ENCODE results near the gene TMEM108.
A peak's percentile ranks its signal among the peaks of the same experiment; 100 is the strongest.

The TMEM108 gene

DNA sequence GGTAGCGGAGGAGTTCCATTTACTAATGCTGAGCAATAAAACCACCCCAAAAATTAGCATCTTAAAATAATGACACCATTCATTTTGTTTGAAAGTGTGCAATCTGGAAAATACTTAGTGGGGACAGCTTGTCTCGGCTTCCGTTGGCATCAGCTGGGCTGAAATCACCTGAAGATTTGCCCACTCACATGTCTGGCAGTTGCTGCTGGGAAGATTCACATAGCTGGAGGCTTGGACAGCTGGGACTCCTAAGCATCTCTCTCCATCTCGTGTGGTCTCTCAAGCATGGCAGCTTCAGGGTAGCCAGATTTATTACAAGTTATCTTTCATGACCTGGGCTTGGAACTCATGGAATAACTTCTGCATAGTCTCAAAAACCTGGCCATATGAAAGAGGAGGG is 323.2 kb downstream of the TMEM108 start:
- DNase-seq (ENCODE audit: low spot score) = no peak

DNA sequence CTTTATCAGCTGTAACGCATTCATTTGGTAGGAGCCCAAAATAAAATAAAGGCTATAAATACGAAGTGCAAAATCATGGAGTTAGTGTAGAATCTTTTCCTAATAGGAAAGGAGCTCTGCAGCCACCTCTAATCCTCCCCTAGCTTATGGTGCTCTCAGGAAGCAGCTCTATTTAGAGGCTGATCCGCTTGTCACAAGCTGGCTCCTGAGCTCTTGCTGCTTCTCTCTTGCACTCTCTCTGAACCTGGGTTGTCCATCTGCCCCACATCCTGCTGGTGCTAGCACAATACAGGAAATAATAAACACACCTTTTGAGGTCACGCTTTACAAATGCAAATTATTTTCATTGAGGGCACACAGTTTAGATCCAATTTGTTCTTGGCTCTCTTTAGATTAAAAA is 324.3 kb downstream of the TMEM108 start:
- no peak for DNase-seq (ENCODE audit: low spot score)

DNA sequence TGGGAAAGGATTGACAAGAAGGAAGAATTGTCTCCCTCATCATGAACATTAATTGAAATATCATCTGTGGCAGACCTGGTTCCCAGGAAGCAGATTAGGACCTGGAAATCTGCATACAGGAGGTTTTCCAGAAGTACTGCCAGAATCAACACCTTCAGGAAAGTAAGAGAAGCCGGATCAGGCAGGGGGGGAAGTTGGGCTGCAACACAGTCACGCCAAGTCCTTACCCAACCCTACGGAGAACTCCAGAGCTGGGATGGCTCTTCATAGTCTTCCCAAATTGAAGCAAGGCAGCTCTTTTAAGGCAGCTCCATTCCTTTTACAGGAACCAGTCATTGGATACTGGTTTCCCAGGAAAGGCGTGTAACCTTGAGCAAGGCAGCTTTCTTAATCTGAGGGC is 326.5 kb downstream of the TMEM108 start:
- DNase-seq (ENCODE audit: low spot score) = no peak

DNA sequence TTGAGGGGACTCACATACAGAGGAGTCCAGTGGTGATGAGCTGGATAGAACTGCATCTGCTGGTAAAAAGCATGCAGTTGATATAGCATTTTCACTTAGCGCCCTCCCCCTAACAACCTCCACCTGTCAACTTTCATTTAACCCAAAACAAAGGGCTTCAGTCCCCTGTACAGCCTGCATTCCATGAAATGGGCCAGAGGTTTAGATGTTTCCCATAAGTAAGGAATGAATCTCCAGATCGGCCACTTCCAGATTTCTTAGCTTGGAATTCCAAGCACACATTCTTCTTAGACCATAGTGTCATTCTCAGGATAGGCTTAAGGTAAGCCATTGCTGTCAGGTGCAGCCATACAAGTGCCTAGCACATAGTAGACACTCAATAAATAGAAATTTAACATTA is 328.7 kb downstream of the TMEM108 start:
- no peak for DNase-seq (ENCODE audit: low spot score)

DNA sequence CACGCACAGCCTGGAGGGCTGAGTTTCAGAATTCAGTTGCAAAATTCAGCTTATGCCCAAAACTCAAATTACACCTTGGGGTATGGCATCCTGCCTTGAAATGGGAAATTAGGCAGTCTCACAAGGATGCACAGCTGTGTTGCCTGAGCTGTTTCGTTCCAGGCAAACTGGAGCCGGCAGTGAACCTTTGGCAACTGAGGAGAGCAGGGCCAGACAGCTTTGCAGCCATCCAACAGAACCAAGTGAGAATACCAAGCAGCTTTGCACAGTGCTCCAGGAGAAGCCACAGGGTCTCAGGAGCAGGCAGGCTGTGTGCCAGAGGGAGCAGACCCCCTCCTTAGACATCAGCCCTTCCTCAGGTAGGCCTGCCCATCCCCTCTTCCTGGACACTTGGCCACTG is 329.2 kb downstream of the TMEM108 start:
- no peak for DNase-seq (ENCODE audit: low spot score)

DNA sequence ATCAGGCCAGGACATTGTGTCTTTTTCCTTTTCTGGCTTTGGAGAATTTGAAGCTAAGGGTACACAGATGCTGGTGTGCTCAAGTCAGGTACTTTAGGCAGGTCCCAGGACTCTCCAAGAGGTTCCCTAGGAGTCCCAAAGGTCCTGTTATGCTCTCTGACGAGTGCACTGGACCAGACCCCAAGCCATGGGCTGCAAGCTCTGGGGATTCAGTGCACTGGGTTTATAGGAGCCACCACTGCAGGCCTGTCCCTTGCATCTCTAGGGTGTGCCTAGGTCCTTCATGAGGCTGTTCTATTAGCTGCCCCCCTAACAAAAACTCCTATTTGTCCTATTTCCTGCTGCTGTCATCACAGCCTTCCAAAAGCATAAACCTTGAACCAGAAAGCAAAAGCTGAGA is 329.8 kb downstream of the TMEM108 start:
- DNase-seq (ENCODE audit: low spot score) = no peak

DNA sequence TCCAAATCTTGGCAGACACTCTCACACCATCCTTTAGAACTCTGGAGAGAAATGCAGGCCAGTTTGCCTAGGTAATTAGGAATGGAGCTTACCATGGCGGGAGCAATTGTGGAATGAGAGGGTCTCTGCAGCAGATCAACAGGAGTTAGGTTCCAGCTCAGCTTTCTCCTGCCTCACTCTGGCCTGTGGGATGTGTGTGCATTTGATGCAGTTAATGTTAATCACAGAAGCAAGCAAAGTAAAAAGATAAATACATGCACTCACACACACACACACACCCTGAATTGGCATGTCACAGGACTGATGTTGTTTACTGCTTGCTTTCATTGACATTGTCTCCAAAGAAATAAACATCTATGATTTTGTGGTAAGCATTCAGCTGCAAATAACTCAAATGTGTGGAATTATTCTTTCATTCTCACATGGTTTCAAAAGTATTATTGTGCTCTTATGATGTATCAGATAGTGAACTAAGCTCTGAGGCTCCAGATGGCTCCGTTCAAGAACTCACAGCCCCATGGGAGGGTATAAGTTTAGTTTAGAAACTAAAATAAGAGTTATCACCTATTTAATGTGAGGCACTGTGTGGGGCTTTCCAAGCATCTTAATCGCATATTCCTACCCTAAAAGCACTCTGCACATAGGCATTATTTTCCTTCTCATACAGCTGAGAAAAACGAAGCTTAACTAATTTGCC is 330.3 kb downstream of the TMEM108 start:
- DNase-seq (ENCODE audit: low spot score) = no peak

DNA sequence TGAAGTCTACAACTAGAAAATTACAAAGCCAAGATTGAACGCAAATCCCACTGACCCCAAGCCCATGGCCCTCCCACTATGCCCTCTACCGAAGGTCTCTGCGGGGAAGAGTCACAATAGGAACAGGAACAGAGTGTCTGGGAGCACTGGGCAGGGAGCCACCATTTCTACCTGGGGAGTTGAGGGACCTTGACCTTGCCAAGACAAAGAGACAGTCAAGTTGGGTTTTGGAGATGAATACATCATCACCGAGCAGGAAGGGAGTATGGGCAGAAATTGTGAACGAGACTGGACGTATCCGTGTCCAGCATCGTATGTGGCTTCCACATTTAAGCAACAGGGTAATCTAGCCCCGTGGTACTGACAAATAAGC is 330.9 kb downstream of the TMEM108 start:
- DNase-seq (ENCODE audit: low spot score) = no peak

DNA sequence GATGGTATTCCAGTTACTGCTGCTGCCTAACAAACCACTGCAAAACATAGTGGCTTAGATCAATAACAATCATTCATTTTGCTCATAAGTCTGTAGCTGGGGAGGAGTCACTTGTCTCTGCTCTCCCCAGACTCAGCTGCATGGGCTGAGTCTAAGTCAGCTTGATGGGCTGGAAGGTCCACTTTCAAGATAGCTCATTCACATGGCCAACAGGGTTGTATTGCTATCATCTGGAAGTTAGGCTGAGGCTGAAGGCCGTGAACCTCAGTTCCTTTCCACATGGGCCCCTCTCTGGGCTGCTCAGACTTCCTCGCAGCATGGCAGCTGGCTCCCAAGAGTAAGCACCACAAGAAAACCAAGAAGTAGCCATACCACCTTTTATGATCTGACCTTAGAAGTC is 333.0 kb downstream of the TMEM108 start:
- DNase-seq (ENCODE audit: low spot score) = no peak

DNA sequence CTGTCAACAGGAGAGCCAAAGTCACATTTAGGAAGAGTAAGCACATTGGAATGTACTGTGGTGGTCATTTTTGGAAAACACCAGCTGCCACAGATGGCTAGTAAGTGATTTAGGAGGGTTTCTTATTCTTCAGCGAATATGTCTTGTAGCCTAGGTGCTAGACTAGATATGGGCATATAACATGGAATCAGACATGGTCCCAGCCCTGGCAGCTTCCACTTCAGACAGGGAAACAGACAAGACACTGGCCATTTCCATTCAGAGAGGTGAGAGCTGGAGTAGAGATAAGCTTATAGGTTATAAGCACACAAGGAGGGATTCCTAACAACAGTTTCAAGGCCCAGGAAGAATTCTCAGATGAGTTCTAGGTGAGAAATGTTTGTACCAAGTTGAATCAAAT is 333.5 kb downstream of the TMEM108 start:
- DNase-seq (ENCODE audit: low spot score) = no peak

DNA sequence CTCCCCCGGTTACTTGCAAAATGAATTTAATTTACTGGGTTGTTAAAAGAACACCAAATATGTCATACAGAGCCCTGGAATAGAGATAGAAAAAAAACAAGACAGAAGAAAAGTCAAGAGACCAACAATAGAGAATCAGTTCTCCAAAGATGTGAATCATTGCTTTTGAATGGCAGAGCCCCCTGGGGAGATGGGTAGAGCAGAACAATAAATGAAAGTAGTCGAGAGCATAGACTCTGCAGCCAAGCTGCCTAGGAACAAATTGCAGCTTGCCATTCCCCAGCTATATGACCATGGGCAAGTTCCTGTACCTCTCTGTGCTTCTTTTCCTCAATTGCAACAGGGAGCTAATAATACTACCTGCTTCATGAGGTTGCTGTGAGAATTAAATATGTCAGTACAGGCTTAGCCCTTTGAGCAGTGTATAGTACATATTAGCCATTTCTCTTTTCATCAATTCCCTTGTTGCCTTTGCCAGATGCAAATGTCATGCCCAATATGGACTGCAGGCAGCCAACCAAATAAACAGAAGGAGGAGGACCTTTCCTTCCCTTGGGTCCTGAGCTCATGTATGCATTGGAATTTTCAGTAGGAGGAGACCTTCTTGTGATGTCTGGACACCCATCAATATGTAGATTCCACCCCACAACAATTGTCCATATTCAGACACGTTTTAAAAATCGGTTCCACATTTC is 336.7 kb downstream of the TMEM108 start:
- DNase-seq (ENCODE audit: low spot score) = no peak

DNA sequence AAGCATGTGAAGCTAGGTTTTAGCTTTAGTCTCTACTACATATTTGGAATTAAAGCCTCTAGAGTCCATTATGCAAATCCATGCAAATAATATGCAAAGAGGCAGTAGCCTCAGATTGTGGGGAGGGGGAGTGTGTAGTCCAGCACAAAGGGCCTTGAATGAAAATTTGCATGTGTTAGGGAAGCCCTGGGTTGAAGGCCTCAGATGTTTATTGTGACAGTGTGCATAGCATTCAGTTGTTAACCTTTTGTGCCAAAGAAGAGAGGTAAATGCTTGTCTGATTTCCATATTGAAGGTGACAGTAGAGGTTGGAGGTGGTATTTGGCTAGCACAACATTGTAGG is 337.2 kb downstream of the TMEM108 start:
- no peak for DNase-seq (ENCODE audit: low spot score)

DNA sequence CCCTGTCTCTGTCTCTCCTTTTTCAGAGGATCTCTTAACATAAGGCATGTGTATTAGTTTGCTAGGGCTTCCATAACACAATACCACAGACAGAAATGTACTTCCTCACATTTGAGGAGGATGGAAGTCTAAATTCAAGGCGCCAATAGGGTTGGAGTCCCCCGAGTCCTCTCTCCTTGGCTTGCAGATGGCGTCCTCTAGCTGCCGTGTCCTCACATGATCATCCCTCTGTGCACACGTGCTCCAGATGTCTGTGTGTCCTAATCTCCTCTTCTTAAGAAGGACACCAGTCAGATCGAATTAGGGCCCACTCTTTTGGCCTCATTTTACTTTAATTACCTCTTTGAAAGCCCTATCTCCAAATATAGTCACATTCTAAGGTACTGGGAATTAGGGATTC is 338.6 kb downstream of the TMEM108 start:
- no peak for DNase-seq (ENCODE audit: low spot score)

DNA sequence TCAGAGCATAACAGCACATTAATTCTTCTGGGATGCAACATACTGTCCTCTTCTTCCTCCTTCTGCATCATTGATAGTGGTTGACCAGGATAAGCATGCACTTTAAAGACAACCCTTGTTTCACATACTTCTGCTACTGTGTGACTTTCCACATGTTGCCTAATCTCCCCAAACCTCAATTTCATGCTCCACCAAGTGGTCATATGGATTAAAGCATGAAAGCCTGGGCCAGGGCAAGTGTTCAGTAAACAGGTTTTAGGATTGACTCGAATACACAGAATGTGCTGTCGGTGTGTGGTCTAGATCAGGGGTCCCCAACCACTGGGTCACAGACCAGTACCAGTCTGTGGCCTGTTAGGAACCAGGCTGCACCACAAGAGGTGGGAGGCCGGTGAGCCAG is 339.2 kb downstream of the TMEM108 start:
- no peak for DNase-seq (ENCODE audit: low spot score)

DNA sequence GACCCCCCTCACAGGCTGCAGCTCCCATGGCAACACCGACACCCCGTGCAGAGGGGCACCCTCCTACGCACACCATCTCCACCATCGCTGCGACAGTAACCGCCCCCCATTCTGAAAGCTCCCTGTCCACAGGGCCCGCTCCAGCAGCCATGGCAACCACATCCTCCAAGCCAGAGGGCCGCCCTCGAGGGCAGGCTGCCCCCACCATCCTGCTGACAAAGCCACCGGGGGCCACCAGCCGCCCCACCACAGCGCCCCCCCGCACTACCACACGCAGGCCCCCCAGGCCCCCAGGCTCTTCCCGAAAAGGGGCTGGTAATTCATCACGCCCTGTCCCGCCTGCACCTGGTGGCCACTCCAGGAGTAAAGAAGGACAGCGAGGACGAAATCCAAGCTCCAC is 341.7 kb downstream of the TMEM108 start:
- DNase-seq (ENCODE audit: low spot score) = no peak

DNA sequence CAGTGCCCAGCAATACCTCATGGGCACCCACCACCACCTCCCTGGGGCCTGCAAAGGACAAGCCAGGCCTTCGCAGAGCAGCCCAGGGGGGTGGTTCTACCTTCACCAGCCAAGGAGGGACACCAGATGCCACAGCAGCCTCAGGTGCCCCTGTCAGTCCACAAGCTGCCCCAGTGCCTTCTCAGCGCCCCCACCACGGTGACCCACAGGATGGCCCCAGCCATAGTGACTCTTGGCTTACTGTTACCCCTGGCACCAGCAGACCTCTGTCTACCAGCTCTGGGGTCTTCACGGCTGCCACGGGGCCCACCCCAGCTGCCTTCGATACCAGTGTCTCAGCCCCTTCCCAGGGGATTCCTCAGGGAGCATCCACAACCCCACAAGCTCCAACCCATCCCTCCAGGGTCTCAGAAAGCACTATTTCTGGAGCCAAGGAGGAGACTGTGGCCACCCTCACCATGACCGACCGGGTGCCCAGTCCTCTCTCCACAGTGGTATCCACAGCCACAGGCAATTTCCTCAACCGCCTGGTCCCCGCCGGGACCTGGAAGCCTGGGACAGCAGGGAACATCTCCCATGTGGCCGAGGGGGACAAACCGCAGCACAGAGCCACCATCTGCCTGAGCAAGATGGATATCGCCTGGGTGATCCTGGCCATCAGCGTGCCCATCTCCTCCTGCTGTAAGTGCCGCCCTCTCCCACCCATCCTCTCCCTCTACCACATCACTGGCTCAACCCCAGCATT is 342.5 kb downstream of the TMEM108 start:
- DNase-seq (ENCODE audit: low spot score) = no peak

DNA sequence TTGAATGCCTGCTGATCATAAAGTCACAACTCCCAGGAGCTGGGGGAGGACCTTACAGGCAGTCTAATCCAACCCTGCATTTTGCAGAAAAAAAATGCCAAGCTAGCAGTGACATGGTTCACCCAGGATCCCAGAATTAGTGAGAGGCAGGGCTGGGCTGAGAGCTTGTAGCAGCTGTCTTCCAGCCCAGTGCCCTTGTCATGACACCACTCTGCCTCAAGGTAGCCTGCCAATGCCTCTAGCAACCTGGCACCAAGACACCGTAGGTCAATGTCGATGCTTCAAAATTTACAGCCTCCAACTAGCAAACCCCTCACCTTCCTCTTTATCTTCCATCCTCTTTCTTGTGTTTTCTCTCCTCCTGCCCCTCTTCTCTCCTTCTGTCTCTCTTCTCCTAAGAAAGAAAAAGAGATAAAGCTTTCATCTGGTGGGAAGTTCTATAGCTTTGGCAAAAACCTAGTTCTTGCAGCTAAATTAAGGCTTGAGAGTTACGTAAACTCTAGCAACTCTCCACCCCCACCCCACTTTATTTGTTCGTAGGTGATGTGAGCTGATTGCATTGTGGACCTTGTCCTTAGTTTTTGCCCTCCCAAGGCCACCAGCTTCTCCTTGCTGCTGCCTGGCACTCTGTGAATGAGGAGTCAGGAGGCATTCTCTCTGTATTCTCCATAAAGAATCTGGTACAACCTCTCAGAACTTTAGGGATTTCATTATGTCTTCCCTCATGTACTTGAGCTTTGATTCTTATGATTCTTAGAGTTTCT is 343.3 kb downstream of the TMEM108 start:
- no peak for DNase-seq (ENCODE audit: low spot score)

DNA sequence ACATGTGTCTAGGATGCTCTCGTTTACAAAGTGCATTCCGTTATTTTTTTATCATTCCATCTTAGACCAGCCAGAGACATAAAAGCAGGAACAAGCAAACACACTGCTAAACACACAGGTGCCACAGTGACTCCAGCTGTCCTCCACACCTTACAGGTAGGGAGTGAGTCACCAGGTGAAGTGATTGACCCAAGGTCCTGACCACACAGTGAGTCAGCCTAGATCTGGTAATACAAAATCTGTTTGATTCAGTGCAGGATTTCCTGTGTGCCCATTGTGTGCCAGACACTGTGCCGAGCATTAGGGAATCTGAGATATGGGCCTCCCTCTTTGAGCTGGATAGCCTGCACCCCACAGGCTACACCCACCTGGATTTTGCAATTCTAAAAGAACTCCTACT is 345.0 kb downstream of the TMEM108 start:
- DNase-seq (ENCODE audit: low spot score) = peak; percentile 32

DNA sequence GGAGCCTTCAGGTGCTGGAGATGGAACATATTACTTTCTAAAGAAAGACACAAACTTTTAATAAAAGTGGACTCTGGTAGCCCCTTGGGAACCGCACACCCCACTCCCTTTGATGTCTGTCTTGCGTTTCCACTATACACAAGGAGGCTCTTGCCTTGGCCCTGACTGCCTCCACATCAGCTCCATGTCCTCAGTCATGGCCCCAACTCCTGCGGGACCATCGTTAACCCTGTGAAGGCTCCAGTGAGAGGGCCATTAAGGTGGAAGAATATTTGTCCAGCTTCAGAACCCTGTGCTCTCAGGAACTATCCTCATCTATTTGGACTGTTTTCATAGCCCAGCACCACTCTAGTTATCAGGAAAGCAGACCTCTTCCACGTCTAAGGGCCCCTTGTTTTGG is 345.6 kb downstream of the TMEM108 start:
- DNase-seq (ENCODE audit: low spot score) = no peak

DNA sequence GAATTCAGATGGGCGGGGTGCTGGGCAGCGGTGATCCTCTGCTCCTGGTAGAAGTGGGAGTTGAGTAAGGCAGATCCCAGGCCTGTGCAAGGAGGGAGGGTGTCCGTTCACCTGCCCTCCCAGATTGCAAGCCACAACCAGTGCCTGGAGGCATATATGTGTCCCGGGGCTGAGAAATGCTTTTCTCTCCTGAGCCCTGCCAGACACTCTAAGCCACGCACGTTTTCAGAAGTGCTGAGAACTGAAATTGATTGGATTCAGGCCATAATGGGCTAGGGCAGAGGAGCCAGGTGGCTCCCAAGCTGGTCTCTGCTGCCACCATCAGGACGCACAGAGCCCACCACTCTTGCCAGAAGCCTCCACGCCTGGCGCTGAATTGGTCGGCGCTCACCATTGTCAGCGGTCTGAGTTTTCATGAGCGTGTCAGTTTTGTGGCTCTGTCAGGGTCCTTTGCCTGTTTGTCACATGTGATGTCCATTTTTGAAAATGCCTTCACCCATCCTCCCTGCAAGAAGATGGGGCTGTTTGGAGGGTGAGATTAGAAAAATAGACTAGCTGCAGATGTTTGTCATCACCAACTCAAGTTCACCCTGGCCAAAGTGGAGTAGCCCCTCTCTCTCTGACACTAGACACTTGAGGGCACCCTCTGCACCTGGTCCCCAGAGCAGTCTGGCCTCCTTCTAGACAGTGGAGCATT is 346.3 kb downstream of the TMEM108 start:
- peak; percentile 12 for DNase-seq (ENCODE audit: low spot score)

DNA sequence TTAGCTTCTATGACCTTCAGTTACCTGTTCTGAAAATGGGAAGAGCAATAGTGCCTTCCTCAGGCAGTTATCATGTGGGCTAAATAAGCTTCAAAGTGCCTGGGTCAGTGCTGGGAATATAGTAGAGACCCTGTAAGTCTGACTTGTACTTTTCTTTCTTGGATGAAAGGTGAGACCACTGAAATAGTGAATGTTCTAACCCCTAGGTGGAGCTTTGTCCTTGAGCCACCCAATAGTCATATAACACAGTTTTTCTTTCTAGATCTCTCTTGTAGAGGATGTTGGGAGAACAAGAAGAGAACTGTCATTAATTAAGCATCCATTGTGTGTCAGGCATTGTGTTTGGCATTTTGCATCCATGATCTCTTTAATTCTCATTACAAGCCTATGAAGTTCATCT is 348.7 kb downstream of the TMEM108 start:
- no peak for DNase-seq (ENCODE audit: low spot score)

DNA sequence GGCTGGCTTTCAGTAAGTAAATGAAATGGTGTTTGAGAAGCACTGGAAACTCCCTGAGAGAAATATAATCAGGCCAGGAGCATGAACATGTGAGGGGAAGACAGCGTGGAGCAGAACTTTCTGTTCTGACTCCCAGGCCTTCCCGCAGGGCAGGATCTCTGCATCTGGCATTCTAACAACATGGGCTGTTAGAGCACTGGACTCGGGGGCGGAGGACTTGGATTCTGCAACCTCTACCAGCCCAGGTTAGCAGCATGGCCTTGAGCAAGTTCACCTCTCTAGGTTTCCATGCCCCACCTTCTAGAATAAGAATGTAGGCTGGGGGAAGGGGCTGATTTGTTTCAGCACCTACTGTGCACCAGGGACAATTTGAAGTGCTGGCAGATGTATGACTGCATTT is 349.1 kb downstream of the TMEM108 start:
- no peak for DNase-seq (ENCODE audit: low spot score)

Measured in LoVo (cell line).